Stomach (tissue), 9 donors: ENCODE results near the gene SPAG9. TPM values are rescaled to one million over a fixed set of nuclear protein-coding genes. Genes with fewer than 3 reads are reported as not detected.

ENCODE experiments used
- DNase-seq, 2 donors: peaks; one replicate each; pipeline versions ENCODE4 v3.0.0 to v3.0.0-alpha.2; 2013 to 2019
- H3K27ac ChIP-seq, 5 donors: fragments of 200-600 bp in 4 of 5; sonication (generic) in 4 of 5; one replicate each; pipeline ENCODE4 v1.5.1; 2013 to 2019; ENCODE audit warnings: mild to moderate bottlenecking in 1 of 5, moderate library complexity in 1 of 5
- H3K27me3 ChIP-seq, 3 donors: fragments of 200-600 bp; sonication (generic); one replicate each; pipeline ENCODE4 v1.5.1; 2017 to 2019; ENCODE audit warnings: mixed run types in 1 of 3
- H3K36me3 ChIP-seq, 4 donors: fragments of 200-600 bp; sonication (generic); 1 replicate in 3 of 4; 2 replicates in 1 of 4; pipeline ENCODE4 v1.5.1; 2016 to 2019
- H3K4me1 ChIP-seq, 4 donors: fragments of 200-600 bp; sonication (generic); one replicate each; pipeline ENCODE4 v1.5.1; 2016 to 2019
- H3K4me3 ChIP-seq, 4 donors: fragments of 200-600 bp; sonication (generic) in 3 of 4; one replicate each; pipeline ENCODE4 v1.5.1; 2016 to 2019; ENCODE audit warnings: mild to moderate bottlenecking in 1 of 4
- H3K9me3 ChIP-seq, 4 donors: fragments of 200-600 bp; sonication (generic); one replicate each; pipeline ENCODE4 v1.5.1; 2016 to 2019
- CTCF ChIP-seq, 7 experiments: fragments of 450-650 bp in 4 of 7; fragments of 200-600 bp in 3 of 7; sonication (generic) in 3 of 7; IDR thresholded peaks; one replicate each; pipeline ENCODE4 v1.5.1; 2016 to 2019; ENCODE audit warnings: antibody characterized with exemption in 7 of 7, control low read depth in 2 of 7, mild to moderate bottlenecking in 1 of 7
- EP300 ChIP-seq: sonication (generic); formaldehyde crosslinking; IDR thresholded peaks from one replicate; pipeline ENCODE4 v1.6.1; 2017; ENCODE audit warnings: antibody characterized with exemption
- POLR2A ChIP-seq, 4 donors: fragments of 450-650 bp; IDR thresholded peaks; one replicate each; pipeline ENCODE4 v1.6.1; 2016; ENCODE audit warnings: antibody characterized with exemption in 4 of 4, control low read depth in 2 of 4, mild to moderate bottlenecking in 1 of 4, moderate library complexity in 1 of 4
- POLR2AphosphoS5 ChIP-seq, 3 donors: sonication (generic); formaldehyde crosslinking; IDR thresholded peaks; one replicate each; pipeline ENCODE4 v1.6.1; 2016; ENCODE audit warnings: antibody characterized with exemption in 3 of 3
- WGBS, 5 donors: extraction: QIAGEN DNeasy Blood & Tissue Kit in 3 of 5; methylation state at CpG; one replicate each; pipeline versions ENCODE4 v1.1.5 to v1.1.7; 2013 to 2018; 5-methylcytosine and 5-hydroxymethylcytosine counted together
- intact Hi-C: fragments of 100-400 bp; cut with DNase I; formaldehyde crosslinking; loops from one replicate; pipeline ENCODE4 v1.15.1; 2023; ENCODE audit warnings: low total_unique reads
- polyA plus RNA-seq, 3 donors: library from polyadenylated mRNA; stranded (reverse); fragments of 200-250 nt; gene quantifications; one replicate each; pipeline ENCODE4 v1.2.3, GENCODE V29; 2013
- total RNA-seq, 5 donors: library from RNA; depleted of rRNA; stranded (reverse); fragments of >200 nt; gene quantifications; one replicate each; pipeline versions ENCODE4 v1.1.0 to v1.2.3, GENCODE V29; 2014 to 2016
- donor health status: healthy with polysubstance abuse.
- donor health status: Bipolar disorder and iron deficiency.
- donor health status: healthy.

The SPAG9 gene
- total and polyA plus RNA-seq, 8 donors: 10.2 to 209 (median 56.5) TPM

DNA sequence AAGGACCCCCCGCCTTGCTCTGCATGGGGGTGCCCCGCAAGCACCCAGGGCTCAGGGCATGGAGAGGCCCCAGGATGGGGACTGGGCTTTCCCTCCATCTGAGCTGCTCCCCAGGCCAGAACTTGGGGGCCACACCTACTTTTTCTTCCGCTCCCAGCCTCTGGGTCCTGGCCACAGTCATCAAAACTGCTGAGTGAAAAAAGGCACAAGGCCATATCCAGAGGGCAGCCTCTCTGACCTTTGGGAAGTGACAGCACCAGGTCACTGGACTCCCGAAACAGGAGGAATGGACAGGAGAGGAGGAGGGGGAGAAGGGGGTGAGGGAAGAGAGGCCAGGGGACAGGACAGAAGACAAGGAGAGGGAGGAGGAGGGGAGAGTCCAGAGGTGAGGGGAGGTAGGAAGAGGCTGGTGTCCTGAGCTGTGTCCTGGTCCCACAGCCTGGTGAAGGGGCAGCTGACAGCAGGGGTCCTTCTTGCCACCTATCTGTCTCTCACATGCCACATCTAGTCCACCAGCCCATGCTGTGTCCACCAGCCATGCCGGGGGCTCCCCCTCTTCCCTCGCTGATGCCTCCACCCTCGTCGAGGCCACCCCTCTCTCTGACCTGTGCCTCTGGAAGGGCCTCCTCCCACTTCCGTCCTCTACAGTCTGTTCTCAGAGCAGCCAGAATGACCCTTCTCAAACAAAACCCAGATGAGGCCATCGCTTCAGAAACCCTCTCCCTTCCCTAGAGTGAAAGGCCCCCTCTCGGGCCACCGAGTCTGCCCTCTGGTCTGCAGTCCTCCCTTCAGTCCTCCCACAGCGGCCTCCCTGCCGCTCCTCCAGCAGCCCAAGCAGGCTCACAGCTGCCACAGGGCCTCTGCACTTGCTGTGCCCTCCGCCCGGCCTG lies 180.6 kb downstream of the SPAG9 start:
- Histone ChIP-seq H3K36me3 (no peaks in the 10 kb centered on the region), H3K27me3 (no peaks in the 10 kb centered on the region), H3K4me1 (peaks cover 30 to 60% (median 46%) of the 10 kb centered on the region in 4 donors), H3K27ac (peak overlapping the region in 4 of 5 donors; percentile 47 to 92 (median 70)), H3K9me3 (no peaks in the 10 kb centered on the region), H3K4me3 (no peak overlapping the region)
- TF ChIP-seq CTCF (IDR thresholded peaks at IDR 0.05): no peak
- no peak for TF ChIP-seq POLR2AphosphoS5 (IDR thresholded peaks at IDR 0.05)
- TF ChIP-seq POLR2A (IDR thresholded peaks at IDR 0.05): no peak
- TF ChIP-seq EP300: no peak
- WGBS, 5 donors: 53 to 75% (median 70%) methylated on average over 16 of the region's 16 CpGs
- intact Hi-C loops: no loop called here
- no peak for DNase-seq

- H3K27me3 ChIP-seq: no peaks in the 10 kb centered on the region
- no peak overlapping the region for H3K4me3 ChIP-seq
- 56 to 97% (median 79%) methylated on average over 4 of the region's 4 CpGs for WGBS, 5 donors
- H3K36me3 ChIP-seq: no peaks in the 10 kb centered on the region
- DNase-seq: no peak
- TF ChIP-seq POLR2A (IDR thresholded peaks at IDR 0.05): no peak
- TF ChIP-seq EP300: no peak
- TF ChIP-seq CTCF (IDR thresholded peaks at IDR 0.05): no peak
- no peak for TF ChIP-seq POLR2AphosphoS5 (IDR thresholded peaks at IDR 0.05)
- intact Hi-C loops: no loop called here
- H3K9me3 ChIP-seq: no peaks in the 10 kb centered on the region
- peak overlapping the region in 4 of 5 donors; percentile 47 to 92 (median 70) for H3K27ac ChIP-seq
- peaks cover 30 to 60% (median 45%) of the 10 kb centered on the region in 4 donors for H3K4me1 ChIP-seq
These were observed 181.2 kb downstream of the SPAG9 start for GRCh38 chr17:50939542-50939794.

- H3K36me3 ChIP-seq: no peaks in the 10 kb centered on the region
- TF ChIP-seq POLR2A (IDR thresholded peaks at IDR 0.05) (no peak), POLR2AphosphoS5 (IDR thresholded peaks at IDR 0.05) (no peak), CTCF (IDR thresholded peaks at IDR 0.05) (no peak), EP300 (no peak)
- H3K27ac ChIP-seq: peak overlapping the region in 3 of 5 donors; percentile 47 to 92 (median 73)
- H3K4me1 ChIP-seq: peaks cover 27 to 60% (median 44%) of the 10 kb centered on the region in 4 donors
- WGBS, 5 donors: 92 to 96% (median 94%) methylated on average over 10 of the region's 10 CpGs
- no peaks in the 10 kb centered on the region for H3K27me3 ChIP-seq
- no peaks in the 10 kb centered on the region for H3K9me3 ChIP-seq
- no peak for DNase-seq
- intact Hi-C loops: no loop called here
- H3K4me3 ChIP-seq: no peak overlapping the region
These were observed 181.7 kb downstream of the SPAG9 start for GRCh38 chr17:50938821-50939541.

GRCh38 chr17:50935996-50936266 lies 184.7 kb downstream of the SPAG9 start:
- Histone ChIP-seq H3K4me1 (peaks cover 18 to 61% (median 42%) of the 10 kb centered on the region in 4 donors), H3K36me3 (no peaks in the 10 kb centered on the region), H3K9me3 (no peaks in the 10 kb centered on the region), H3K27ac (peak overlapping the region; percentile 72 to 98 (median 87)), H3K27me3 (no peaks in the 10 kb centered on the region), H3K4me3 (no peak overlapping the region)
- 35 to 65% (median 56%) methylated on average over 5 of the region's 5 CpGs for whole genome bisulfite sequencing, 5 donors
- intact Hi-C loops: no loop called here
- DNase-seq: no peak
- no peak for TF ChIP-seq CTCF (IDR thresholded peaks at IDR 0.05)
- TF ChIP-seq POLR2AphosphoS5 (IDR thresholded peaks at IDR 0.05): no peak
- no peak for TF ChIP-seq POLR2A (IDR thresholded peaks at IDR 0.05)
- TF ChIP-seq EP300: no peak
